ENCODE results near the gene SLC8A3. TPM values are rescaled to one million over a fixed set of nuclear protein-coding genes. Genes with fewer than 3 reads are reported as not detected.
A peak's percentile ranks its signal among the peaks of the same experiment; 100 is the strongest.

SLC8A3 gene
- polyA plus RNA-seq, 3 donors = 0.01 TPM; not detected in 2

GRCh38 chr14:70212752-70213151 lies 24.0 kb upstream of the SLC8A3 start:
- H3K4me2 ChIP-seq (replicated peaks; ENCODE audit: extremely low read depth, low read length, poor library complexity, severe bottlenecking) = no peak overlapping the region
- no peaks in the 10 kb centered on the region for H3K36me3 ChIP-seq (replicated peaks in 1 of 2; ENCODE audit: control insufficient read depth in 1 of 2, insufficient read depth in 2 of 2, low read length in 2 of 2)
- peaks cover 0 to 3% of the 10 kb centered on the region in 2 donors for H3K27me3 ChIP-seq (ENCODE audit: control insufficient read depth in 2 of 2, insufficient read depth in 2 of 2, low read length in 2 of 2)
- H3K79me2 ChIP-seq (ENCODE audit: insufficient read depth, low read length) = no peaks in the 10 kb centered on the region
- Mint-ChIP-seq H3K4me1 (no peaks in the 10 kb centered on the region), H3K9me3 (no peaks in the 10 kb centered on the region), H3K27ac (no peak overlapping the region), H3K27me3 (ENCODE audit: low read depth in 3 of 3) (peaks cover 0 to 4% (median 0%) of the 10 kb centered on the region in 3 donors), H3K36me3 (no peaks in the 10 kb centered on the region), H3K4me3 (no peak overlapping the region)
- no CpG with 5 or more reads among the region's 1 CpG for WGBS (ENCODE audit: insufficient coverage)
- intact Hi-C loops (cut with micrococcal nuclease) = no loop called here
- H3K9me3 ChIP-seq (replicated peaks in 1 of 2; ENCODE audit: control insufficient read depth in 1 of 2, insufficient read depth in 1 of 2, low read length in 2 of 2) = no peaks in the 10 kb centered on the region
- no peak for DNase-seq
- H3K27ac ChIP-seq (ENCODE audit: low read depth in 1 of 2, low read length in 2 of 2) = no peak overlapping the region
- H3K4me3 ChIP-seq (replicated peaks in 1 of 3; ENCODE audit: low read depth in 2 of 3, low read length in 3 of 3) = no peak overlapping the region
- no peaks in the 10 kb centered on the region for H3K4me1 ChIP-seq (ENCODE audit: control insufficient read depth in 1 of 2, insufficient read depth in 2 of 2, low read length in 2 of 2)
- H3K9ac ChIP-seq (ENCODE audit: insufficient read depth, low read length, poor library complexity, severe bottlenecking) = no peak overlapping the region
- no peak overlapping the region for H2AFZ ChIP-seq (ENCODE audit: insufficient read depth, low read depth, low read length, poor library complexity, severe bottlenecking)
- no peak for TF ChIP-seq CTCF (IDR thresholded peaks at IDR 0.05)
- no peaks in the 10 kb centered on the region for H4K20me1 ChIP-seq (ENCODE audit: insufficient read depth, low read length)

GRCh38 chr14:70208380-70208779 lies 19.6 kb upstream of the SLC8A3 start:
- Histone ChIP-seq H3K27ac (ENCODE audit: low read depth in 1 of 2, low read length in 2 of 2) (no peak overlapping the region), H3K4me1 (ENCODE audit: control insufficient read depth in 1 of 2, insufficient read depth in 2 of 2, low read length in 2 of 2) (no peaks in the 10 kb centered on the region), H2AFZ (ENCODE audit: insufficient read depth, low read depth, low read length, poor library complexity, severe bottlenecking) (no peak overlapping the region), H3K9me3 (replicated peaks in 1 of 2; ENCODE audit: control insufficient read depth in 1 of 2, insufficient read depth in 1 of 2, low read length in 2 of 2) (no peaks in the 10 kb centered on the region), H4K20me1 (ENCODE audit: insufficient read depth, low read length) (no peaks in the 10 kb centered on the region), H3K36me3 (replicated peaks in 1 of 2; ENCODE audit: control insufficient read depth in 1 of 2, insufficient read depth in 2 of 2, low read length in 2 of 2) (no peaks in the 10 kb centered on the region), H3K4me2 (replicated peaks; ENCODE audit: extremely low read depth, low read length, poor library complexity, severe bottlenecking) (no peak overlapping the region), H3K79me2 (ENCODE audit: insufficient read depth, low read length) (no peaks in the 10 kb centered on the region), H3K27me3 (ENCODE audit: control insufficient read depth in 2 of 2, insufficient read depth in 2 of 2, low read length in 2 of 2) (no peaks in the 10 kb centered on the region), H3K4me3 (replicated peaks in 1 of 3; ENCODE audit: low read depth in 2 of 3, low read length in 3 of 3) (no peak overlapping the region), H3K9ac (ENCODE audit: insufficient read depth, low read length, poor library complexity, severe bottlenecking) (no peak overlapping the region)
- intact Hi-C loops (cut with micrococcal nuclease) = no loop called here
- TF ChIP-seq CTCF (IDR thresholded peaks at IDR 0.05) = no peak
- peak overlapping the region in 1 of 2 donors; percentile 1 for H3K4me3 Mint-ChIP-seq
- peaks cover 0 to 5% (median 0%) of the 10 kb centered on the region in 7 donors for H3K9me3 Mint-ChIP-seq
- H3K27ac Mint-ChIP-seq = peak overlapping the region in 1 of 7 donors; percentile 36
- no peaks in the 10 kb centered on the region for H3K36me3 Mint-ChIP-seq
- no peak for DNase-seq
- H3K27me3 Mint-ChIP-seq (ENCODE audit: low read depth in 3 of 3) = peaks cover 0 to 1% (median 0%) of the 10 kb centered on the region in 3 donors
- no peaks in the 10 kb centered on the region for H3K4me1 Mint-ChIP-seq

Measured in CD14-positive monocyte (primary cell).